T-cell (primary cell): ENCODE results near the gene MTFMT. TPM values are rescaled to one million over a fixed set of nuclear protein-coding genes. Genes with fewer than 3 reads are reported as not detected.

Experiments
- ATAC-seq, 4 experiments: fragments of 200-7000 bp in 3 of 4; fragments of 150-1000 bp in 1 of 4; cut with Tn5 transposase; replicated peaks in 1 of 4; 1 replicate in 3 of 4; 2 replicates in 1 of 4; pipeline ENCODE4 v1.10.0; 2021; ENCODE audit warnings: moderate library complexity in 3 of 4, mild to moderate bottlenecking in 2 of 4, moderate number of reproducible peaks in 1 of 4
- CTCF ChIA-PET, 2 donors: fragments of 300-600 bp; sonication (Branson Sonifier 250); formaldehyde crosslinking; loops; one replicate each; lab custom pipeline; 2022; ENCODE audit warnings: antibody characterized with exemption in 2 of 2; lab: Charles Lee
- POLR2A ChIA-PET, 2 donors: fragments of 300-600 bp; sonication (Branson Sonifier 250); formaldehyde crosslinking; loops; one replicate each; lab custom pipeline; 2022; ENCODE audit warnings: antibody characterized with exemption in 2 of 2; lab: Charles Lee
- DNase-seq, 35 experiments: peaks; one replicate each; pipeline versions ENCODE4 v3.0.0 to v3.0.0-alpha.2; 2013 to 2023
- H3K27ac ChIP-seq: one replicate; pipeline ENCODE4 v1.5.1; 2013; ENCODE audit warnings: low read length
- H3K27me3 ChIP-seq, 2 experiments: replicated peaks in 1 of 2; 1 replicate in 1 of 2; 2 replicates in 1 of 2; pipeline versions ENCODE4 v1.6.1 to v1.7.0; 2013; ENCODE audit warnings: low read length in 1 of 2, mixed read lengths in 1 of 2; ENCODE audit not compliant: control insufficient read depth in 2 of 2, insufficient read depth in 2 of 2; ENCODE audit errors: extremely low read depth in 1 of 2
- H3K36me3 ChIP-seq, 2 donors: 1 replicate in 1 of 2; 2 replicates in 1 of 2; pipeline versions ENCODE4 v1.6.1 to v1.7.0; 2013; ENCODE audit warnings: low read length in 1 of 2; ENCODE audit not compliant: control insufficient read depth in 2 of 2, insufficient read depth in 1 of 2; ENCODE audit errors: extremely low read depth in 1 of 2
- H3K4me1 ChIP-seq, 2 experiments: 1 replicate in 1 of 2; 2 replicates in 1 of 2; pipeline versions ENCODE4 v1.6.1 to v1.7.0; 2013; ENCODE audit warnings: low read length in 2 of 2, mixed read lengths in 1 of 2; ENCODE audit not compliant: insufficient read depth in 2 of 2, control insufficient read depth in 1 of 2; ENCODE audit errors: extremely low read depth in 1 of 2
- H3K4me3 ChIP-seq, 2 donors: 1 replicate in 1 of 2; 2 replicates in 1 of 2; pipeline versions ENCODE4 v1.5.1 to v1.7.0; 2013; ENCODE audit warnings: mild to moderate bottlenecking in 2 of 2, low read length in 1 of 2, moderate library complexity in 1 of 2; ENCODE audit not compliant: control insufficient read depth in 1 of 2; ENCODE audit errors: extremely low read depth in 1 of 2
- H3K9me3 ChIP-seq: 2 replicates; pipeline ENCODE4 v1.7.0; 2013
- H3K27ac Mint-ChIP-seq, 2 donors: one replicate each; pipeline ENCODE4 v1.8.0; 2020 to 2021; ENCODE audit warnings: mild to moderate bottlenecking in 2 of 2, mixed read lengths in 2 of 2
- H3K27me3 Mint-ChIP-seq, 2 donors: one replicate each; pipeline ENCODE4 v1.8.0; 2021 to 2022; ENCODE audit warnings: mixed read lengths in 2 of 2
- H3K36me3 Mint-ChIP-seq: one replicate; pipeline ENCODE4 v1.8.0; 2021; ENCODE audit warnings: mixed read lengths
- H3K4me1 Mint-ChIP-seq, 3 donors: one replicate each; pipeline ENCODE4 v1.8.0; 2020 to 2022; ENCODE audit warnings: mixed read lengths in 3 of 3, mild to moderate bottlenecking in 1 of 3
- H3K4me3 Mint-ChIP-seq, 3 donors: one replicate each; pipeline ENCODE4 v1.8.0; 2020 to 2022; ENCODE audit warnings: mild to moderate bottlenecking in 3 of 3, mixed read lengths in 3 of 3, moderate library complexity in 3 of 3
- H3K9me3 Mint-ChIP-seq, 3 donors: one replicate each; pipeline ENCODE4 v1.8.0; 2020 to 2022; ENCODE audit warnings: mixed read lengths in 3 of 3
- WGBS: methylation state at CpG from one replicate; pipeline ENCODE4 v1.1.5; 2013; ENCODE audit warnings: missing lambda C conversion rate; ENCODE audit not compliant: insufficient coverage; 5-methylcytosine and 5-hydroxymethylcytosine counted together
- total RNA-seq, 35 experiments: library from RNA in 6 of 35; stranded (reverse) in 6 of 35; fragments of 120-200 nt in 1 of 35; gene quantifications; one replicate each; pipeline versions ENCODE4 v1.2.1 to v1.2.4 and lab custom pipeline; 2013 to 2026

MTFMT gene
- total RNA-seq, 5 donors from 2014 or later (not counting 1 experiment from before 2014, with no cell fraction given), result 10.3 to 22.0 (median 19.2) TPM

- ATAC-seq (no peak), DNase-seq (no peak)
- H3K27me3 ChIP-seq, result peaks cover 0 to 33% of the 10 kb centered on the region in 2 experiments
- Mint-ChIP-seq H3K4me3 (no peak overlapping the region), H3K36me3 (no peaks in the 10 kb centered on the region), H3K9me3 (peaks cover 0 to 3% (median 0%) of the 10 kb centered on the region in 3 donors), H3K27me3 (peaks cover 23 to 35% of the 10 kb centered on the region in 2 donors), H3K4me1 (peaks cover 0 to 1% (median under 1%) of the 10 kb centered on the region in 3 donors), H3K27ac (no peak overlapping the region)
- POLR2A ChIA-PET, result interaction anchor here in 1 of 2 donors (0.6 kb wide), 1 partner anchor 212 kb away, joined by 8 read pairs; no protein-coding TSS in a partner anchor
- no peak overlapping the region for H3K27ac ChIP-seq
- no peaks in the 10 kb centered on the region for H3K36me3 ChIP-seq
- WGBS, result 50% methylated on average over 1 of the region's 5 CpGs
- CTCF ChIA-PET, result interaction anchor here in 1 of 2 donors (0.6 kb wide), 1 partner anchor 64 kb away, joined by 4 read pairs; no protein-coding TSS in a partner anchor
- H3K4me1 ChIP-seq, result peaks cover 0 to under 1% of the 10 kb centered on the region in 2 experiments
- no peak overlapping the region for H3K4me3 ChIP-seq
- H3K9me3 ChIP-seq, result no peaks in the 10 kb centered on the region
Measured at GRCh38 chr15:65062061-65062460, 32.6 kb upstream of the MTFMT start.

- ATAC-seq (no peak), DNase-seq (no peak)
- ChIA-PET POLR2A (no interaction called here), CTCF (no interaction called here)
- Mint-ChIP-seq H3K27ac (no peak overlapping the region), H3K4me3 (no peak overlapping the region), H3K4me1 (no peaks in the 10 kb centered on the region), H3K9me3 (peaks cover 0 to 3% (median 0%) of the 10 kb centered on the region in 3 donors), H3K27me3 (peaks cover 14 to 26% of the 10 kb centered on the region in 2 donors), H3K36me3 (no peaks in the 10 kb centered on the region)
- no peaks in the 10 kb centered on the region for H3K4me1 ChIP-seq
- H3K27me3 ChIP-seq, result peaks cover 0 to 32% of the 10 kb centered on the region in 2 experiments
- H3K9me3 ChIP-seq, result no peaks in the 10 kb centered on the region
- H3K36me3 ChIP-seq, result no peaks in the 10 kb centered on the region
- no peak overlapping the region for H3K27ac ChIP-seq
- no peak overlapping the region for H3K4me3 ChIP-seq
- 80% methylated on average over 3 of the region's 6 CpGs for WGBS
Measured at GRCh38 chr15:65060641-65061397, 31.4 kb upstream of the MTFMT start.

GRCh38 chr15:65059931-65060596 lies 30.6 kb upstream of the MTFMT start:
- H3K9me3 Mint-ChIP-seq, result peaks cover 0 to 3% (median 0%) of the 10 kb centered on the region in 3 donors
- no peak overlapping the region for H3K27ac Mint-ChIP-seq

GRCh38 chr15:65059369-65059750 lies 29.9 kb upstream of the MTFMT start:
- ChIA-PET CTCF (no interaction called here), POLR2A (no interaction called here)
- WGBS, result 79% methylated on average over 2 of the region's 3 CpGs

More at GRCh38 chr15:65059931-65060596, 30.6 kb upstream of the MTFMT start:
- POLR2A ChIA-PET, result no interaction called here
- CTCF ChIA-PET, result no interaction called here
- peaks cover 0 to 27% of the 10 kb centered on the region in 2 experiments for H3K27me3 ChIP-seq
- 79% methylated on average over 3 of the region's 4 CpGs for WGBS
- no peaks in the 10 kb centered on the region for H3K4me1 ChIP-seq
- no peaks in the 10 kb centered on the region for H3K36me3 Mint-ChIP-seq
- H3K4me1 Mint-ChIP-seq, result peaks cover 0 to 2% (median 0%) of the 10 kb centered on the region in 3 donors
- H3K36me3 ChIP-seq, result peaks cover 0 to under 1% of the 10 kb centered on the region in 2 donors
- ATAC-seq (no peak), DNase-seq (no peak)
- no peak overlapping the region for H3K4me3 ChIP-seq
- no peak overlapping the region for H3K27ac ChIP-seq
- H3K27me3 Mint-ChIP-seq, result peaks cover 6 to 18% of the 10 kb centered on the region in 2 donors
- H3K4me3 Mint-ChIP-seq, result no peak overlapping the region
- no peaks in the 10 kb centered on the region for H3K9me3 ChIP-seq

GRCh38 chr15:65058394-65059368 lies 29.2 kb upstream of the MTFMT start:
- no peak overlapping the region for H3K4me3 Mint-ChIP-seq
- H3K36me3 ChIP-seq, result peaks cover 0 to 3% of the 10 kb centered on the region in 2 donors
- peaks cover 0 to 20% of the 10 kb centered on the region in 2 experiments for H3K27me3 ChIP-seq
- ATAC-seq (no peak), DNase-seq (no peak)
- H3K27ac ChIP-seq, result no peak overlapping the region
- CTCF ChIA-PET, result no interaction called here
- no peak overlapping the region for H3K27ac Mint-ChIP-seq
- no peaks in the 10 kb centered on the region for H3K36me3 Mint-ChIP-seq
- no peaks in the 10 kb centered on the region for H3K9me3 ChIP-seq
- H3K4me3 ChIP-seq, result no peak overlapping the region
- 58% methylated on average over 3 of the region's 16 CpGs for WGBS
- H3K4me1 Mint-ChIP-seq, result peaks cover 0 to 2% (median 0%) of the 10 kb centered on the region in 3 donors
- no peaks in the 10 kb centered on the region for H3K4me1 ChIP-seq
- POLR2A ChIA-PET, result no interaction called here
- H3K27me3 Mint-ChIP-seq, result peaks cover under 1 to 11% of the 10 kb centered on the region in 2 donors
- H3K9me3 Mint-ChIP-seq, result peaks cover 0 to 3% (median 0%) of the 10 kb centered on the region in 3 donors

More at GRCh38 chr15:65059369-65059750, 29.9 kb upstream of the MTFMT start:
- H3K9me3 ChIP-seq, result no peaks in the 10 kb centered on the region
- H3K27ac ChIP-seq, result no peak overlapping the region
- no peak overlapping the region for H3K4me3 ChIP-seq
- Mint-ChIP-seq H3K27ac (no peak overlapping the region), H3K27me3 (peaks cover 6 to 14% of the 10 kb centered on the region in 2 donors), H3K4me1 (peaks cover 0 to 2% (median 0%) of the 10 kb centered on the region in 3 donors), H3K4me3 (no peak overlapping the region), H3K9me3 (peaks cover 0 to 3% (median 0%) of the 10 kb centered on the region in 3 donors), H3K36me3 (no peaks in the 10 kb centered on the region)
- ATAC-seq (no peak), DNase-seq (no peak)
- H3K4me1 ChIP-seq, result no peaks in the 10 kb centered on the region
- H3K27me3 ChIP-seq, result peaks cover 0 to 20% of the 10 kb centered on the region in 2 experiments
- H3K36me3 ChIP-seq, result peaks cover 0 to 3% of the 10 kb centered on the region in 2 donors
